Measurements from ENCODE around the gene DNAH6. TPM values are rescaled to one million over a fixed set of nuclear protein-coding genes. Genes with fewer than 3 reads are reported as not detected.
"Not testable (repeated sequence)": the region's sequence is repeated elsewhere in the genome, so short reads cannot be mapped to it uniquely, and the experiment has no call there.

Gene DNAH6
- 1 to 10 TPM in 1 of 2 donors, under 1 TPM in 1; 0.20 to 2.6 TPM for total RNA-seq

GRCh38 chr2:84516234-84516986, at the start of gene DNAH6:
Gene DNAH6, plus strand, starts transcription at chr2:84516498. Its CDS starts 1,329 bp downstream, at chr2:84517827.
- ATAC-seq, result peak; percentile 100
- H3K36me3 Mint-ChIP-seq, result peaks cover 2 to 14% of the 10 kb centered on the region in 2 donors
- H3K27ac Mint-ChIP-seq, result peak within 1 kb of the TSS; percentile 76 to 87
- H3K9me3 Mint-ChIP-seq, result peaks cover 5 to 14% of the 10 kb centered on the region in 2 donors
- DNase-seq (ENCODE audit: low spot score in 2 of 2), result peak; percentile 78 to 85

GRCh38 chr2:84467389-84467788, 48.9 kb upstream of the DNAH6 start:
- peaks cover 5 to 24% of the 10 kb centered on the region in 2 donors for H3K36me3 Mint-ChIP-seq
- peaks cover 0 to 9% of the 10 kb centered on the region in 2 donors for H3K9me3 Mint-ChIP-seq
- DNase-seq (ENCODE audit: low spot score in 2 of 2), result no peak
- no peak for ATAC-seq
- no peak overlapping the region for H3K27ac Mint-ChIP-seq

- not testable (repeated sequence) for ATAC-seq; H3K27ac Mint-ChIP-seq; H3K9me3 Mint-ChIP-seq; DNase-seq (ENCODE audit: low spot score in 2 of 2)
- peaks cover 17% of the 10 kb centered on the region in 2 donors for H3K36me3 Mint-ChIP-seq
Measured at GRCh38 chr2:84472423-84472822, 43.9 kb upstream of the DNAH6 start.

- no peak for ATAC-seq
Measured at GRCh38 chr2:84472856-84473565, 43.3 kb upstream of the DNAH6 start.

GRCh38 chr2:84474176-84474575, 42.1 kb upstream of the DNAH6 start:
- DNase-seq (ENCODE audit: low spot score in 2 of 2) (no peak), ATAC-seq (no peak)
- no peak overlapping the region for H3K27ac Mint-ChIP-seq
- peaks cover 6% of the 10 kb centered on the region in 2 donors for H3K9me3 Mint-ChIP-seq
- peaks cover 10 to 18% of the 10 kb centered on the region in 2 donors for H3K36me3 Mint-ChIP-seq

More at GRCh38 chr2:84472856-84473565, 43.3 kb upstream of the DNAH6 start:
- H3K27ac Mint-ChIP-seq, result no peak overlapping the region
- no peak for DNase-seq (ENCODE audit: low spot score in 2 of 2)
- H3K9me3 Mint-ChIP-seq, result peaks cover 6% of the 10 kb centered on the region in 2 donors
- H3K36me3 Mint-ChIP-seq, result peaks cover 16 to 18% of the 10 kb centered on the region in 2 donors

GRCh38 chr2:84477886-84478285, 38.4 kb upstream of the DNAH6 start:
- DNase-seq (ENCODE audit: low spot score in 2 of 2), result no peak
- no peak overlapping the region for H3K27ac Mint-ChIP-seq
- no peak for ATAC-seq
- H3K36me3 Mint-ChIP-seq, result peaks cover 8 to 13% of the 10 kb centered on the region in 2 donors
- H3K9me3 Mint-ChIP-seq, result peaks cover 6% of the 10 kb centered on the region in 2 donors

GRCh38 chr2:84478867-84479266, 37.4 kb upstream of the DNAH6 start:
- Mint-ChIP-seq H3K9me3 (peaks cover 6% of the 10 kb centered on the region in 2 donors), H3K36me3 (peaks cover 8 to 13% of the 10 kb centered on the region in 2 donors), H3K27ac (no peak overlapping the region)
- DNase-seq (ENCODE audit: low spot score in 2 of 2) (no peak), ATAC-seq (no peak)

- H3K9me3 Mint-ChIP-seq, result peaks cover 2% of the 10 kb centered on the region in 2 donors
- no peak for DNase-seq (ENCODE audit: low spot score in 2 of 2)
- peak; percentile 81 to 93 for ATAC-seq
- H3K27ac Mint-ChIP-seq, result peak overlapping the region; percentile 40 to 83
- H3K36me3 Mint-ChIP-seq, result peaks cover 3 to 8% of the 10 kb centered on the region in 2 donors
Measured at GRCh38 chr2:84481702-84482101, 34.6 kb upstream of the DNAH6 start.

GRCh38 chr2:84482603-84483002, 33.7 kb upstream of the DNAH6 start:
- Mint-ChIP-seq H3K9me3 (no peaks in the 10 kb centered on the region), H3K27ac (no peak overlapping the region), H3K36me3 (no peaks in the 10 kb centered on the region)
- no peak for DNase-seq (ENCODE audit: low spot score in 2 of 2)
- no peak for ATAC-seq

- Mint-ChIP-seq H3K36me3 (no peaks in the 10 kb centered on the region), H3K27ac (no peak overlapping the region), H3K9me3 (no peaks in the 10 kb centered on the region)
- no peak for ATAC-seq
- DNase-seq (ENCODE audit: low spot score in 2 of 2), result no peak
Measured at GRCh38 chr2:84483320-84483719, 33.0 kb upstream of the DNAH6 start.

GRCh38 chr2:84486441-84487115, 29.7 kb upstream of the DNAH6 start:
- no peaks in the 10 kb centered on the region for H3K36me3 Mint-ChIP-seq
- H3K9me3 Mint-ChIP-seq, result no peaks in the 10 kb centered on the region
- no peak overlapping the region for H3K27ac Mint-ChIP-seq
- DNase-seq (ENCODE audit: low spot score in 2 of 2), result no peak
- ATAC-seq, result no peak

GRCh38 chr2:84487298-84487996, 28.9 kb upstream of the DNAH6 start:
- DNase-seq (ENCODE audit: low spot score in 2 of 2) (no peak), ATAC-seq (no peak)
- no peak overlapping the region for H3K27ac Mint-ChIP-seq
- no peaks in the 10 kb centered on the region for H3K9me3 Mint-ChIP-seq
- H3K36me3 Mint-ChIP-seq, result no peaks in the 10 kb centered on the region

GRCh38 chr2:84491256-84491655, 25.0 kb upstream of the DNAH6 start:
- Mint-ChIP-seq H3K27ac (no peak overlapping the region), H3K36me3 (no peaks in the 10 kb centered on the region), H3K9me3 (no peaks in the 10 kb centered on the region)
- no peak for ATAC-seq
- DNase-seq (ENCODE audit: low spot score in 2 of 2), result no peak

GRCh38 chr2:84491741-84492140, 24.6 kb upstream of the DNAH6 start:
- Mint-ChIP-seq H3K27ac (no peak overlapping the region), H3K36me3 (no peaks in the 10 kb centered on the region), H3K9me3 (no peaks in the 10 kb centered on the region)
- ATAC-seq (no peak), DNase-seq (ENCODE audit: low spot score in 2 of 2) (no peak)

GRCh38 chr2:84492571-84492970, 23.7 kb upstream of the DNAH6 start:
- no peaks in the 10 kb centered on the region for H3K9me3 Mint-ChIP-seq
- H3K27ac Mint-ChIP-seq, result no peak overlapping the region
- no peaks in the 10 kb centered on the region for H3K36me3 Mint-ChIP-seq
- no peak for DNase-seq (ENCODE audit: low spot score in 2 of 2)
- ATAC-seq, result no peak

GRCh38 chr2:84493514-84493913, 22.8 kb upstream of the DNAH6 start:
- DNase-seq (ENCODE audit: low spot score in 2 of 2) (no peak), ATAC-seq (no peak)
- Mint-ChIP-seq H3K36me3 (no peaks in the 10 kb centered on the region), H3K9me3 (no peaks in the 10 kb centered on the region), H3K27ac (no peak overlapping the region)

Measured in activated naive CD4-positive, alpha-beta T cell treated with anti-CD3 and anti-CD28 coated beads, Interleukin-2, amount 50 U/mL, for 72 hours (primary cell).